ENCODE data around the gene SIRT3.
"Not testable (repeated sequence)": the region's sequence is repeated elsewhere in the genome, so short reads cannot be mapped to it uniquely, and the experiment has no call there.

The SIRT3 gene

DNA sequence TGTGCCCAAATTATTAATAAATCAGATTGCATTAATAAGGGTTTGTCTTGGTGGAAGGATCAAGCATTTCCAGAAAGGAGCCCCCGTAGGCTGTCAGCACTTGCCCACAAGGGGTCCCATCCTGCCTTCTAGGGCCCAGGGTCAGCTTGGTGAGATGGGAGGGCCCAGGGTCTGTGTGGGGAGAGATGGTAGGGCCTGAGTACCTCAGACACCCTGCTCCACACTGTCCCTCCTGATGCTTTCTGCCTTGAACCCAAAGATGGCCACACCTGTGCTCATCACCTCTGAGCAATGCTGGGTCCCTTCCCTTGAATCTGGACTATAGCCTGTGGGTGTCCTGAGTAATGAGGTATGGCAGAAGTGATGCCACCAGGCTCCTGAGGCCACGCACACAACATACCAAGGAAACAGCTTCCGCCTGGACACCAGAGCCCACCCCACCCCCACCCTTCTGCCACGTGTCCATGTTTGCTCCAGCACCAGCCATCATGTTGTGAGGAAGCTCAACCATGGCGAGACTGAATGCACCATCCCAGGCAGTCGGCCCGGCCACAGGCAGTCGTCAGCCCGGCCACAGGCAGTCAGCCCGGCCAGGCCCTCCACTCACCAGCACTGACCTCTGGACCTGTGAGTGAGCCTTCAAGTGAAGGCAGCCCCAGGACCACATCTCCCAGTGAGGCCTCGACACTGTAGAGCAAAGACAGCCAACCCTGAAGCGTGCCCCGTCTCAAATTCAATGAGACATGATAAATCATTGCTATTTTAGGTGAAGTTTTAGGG is 35.7 kb downstream of the SIRT3 start:
- no peak for DNase-seq

DNA sequence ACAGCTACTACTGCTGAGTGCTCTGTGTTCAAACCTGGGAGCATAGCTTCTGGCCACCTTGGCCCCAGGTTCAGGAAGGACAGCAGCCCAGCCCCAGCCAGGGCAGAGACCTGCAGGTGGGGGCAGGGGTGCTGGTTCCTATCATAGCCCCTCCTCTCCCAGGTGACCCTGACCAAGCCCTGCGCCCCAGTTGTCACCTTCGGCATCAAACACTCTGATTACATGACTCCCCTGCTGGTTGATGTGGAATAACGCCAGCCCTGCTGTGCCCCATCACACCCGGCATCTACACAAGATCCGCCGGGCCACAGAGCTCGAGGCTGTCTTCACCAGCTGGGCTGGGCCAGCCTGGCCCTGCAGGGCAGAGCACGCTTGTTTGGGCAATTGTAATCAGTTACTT is 36.4 kb downstream of the SIRT3 start:
- DNase-seq: no peak

DNA sequence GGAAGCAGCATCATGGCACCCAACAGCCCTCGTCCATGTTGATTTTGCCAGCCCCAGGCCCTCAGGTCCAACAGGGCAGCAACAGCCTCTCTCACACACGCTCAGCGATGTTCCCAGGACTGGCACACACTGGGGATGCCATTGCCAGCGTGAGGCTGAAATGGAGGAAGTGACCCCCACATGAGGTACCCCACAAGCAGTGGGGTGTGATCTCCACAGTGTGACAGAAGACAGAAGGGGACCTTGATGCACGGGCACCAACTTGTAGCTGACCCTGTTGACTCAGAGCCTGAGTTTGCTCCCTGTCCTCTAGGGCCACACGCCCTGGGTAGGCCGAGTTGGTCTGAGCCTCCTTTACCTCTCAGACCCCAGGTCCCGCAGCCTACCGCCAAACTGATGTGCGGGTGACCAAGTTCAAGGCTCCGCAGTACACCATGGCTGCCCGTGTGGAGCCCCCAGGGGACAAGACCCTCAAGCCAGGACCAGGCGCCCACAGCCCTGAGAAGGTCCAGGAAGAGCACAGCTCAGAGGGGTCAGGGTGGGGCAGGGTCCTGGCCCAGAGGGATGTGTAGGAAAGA is 37.0 kb downstream of the SIRT3 start:
- no peak for DNase-seq

DNA sequence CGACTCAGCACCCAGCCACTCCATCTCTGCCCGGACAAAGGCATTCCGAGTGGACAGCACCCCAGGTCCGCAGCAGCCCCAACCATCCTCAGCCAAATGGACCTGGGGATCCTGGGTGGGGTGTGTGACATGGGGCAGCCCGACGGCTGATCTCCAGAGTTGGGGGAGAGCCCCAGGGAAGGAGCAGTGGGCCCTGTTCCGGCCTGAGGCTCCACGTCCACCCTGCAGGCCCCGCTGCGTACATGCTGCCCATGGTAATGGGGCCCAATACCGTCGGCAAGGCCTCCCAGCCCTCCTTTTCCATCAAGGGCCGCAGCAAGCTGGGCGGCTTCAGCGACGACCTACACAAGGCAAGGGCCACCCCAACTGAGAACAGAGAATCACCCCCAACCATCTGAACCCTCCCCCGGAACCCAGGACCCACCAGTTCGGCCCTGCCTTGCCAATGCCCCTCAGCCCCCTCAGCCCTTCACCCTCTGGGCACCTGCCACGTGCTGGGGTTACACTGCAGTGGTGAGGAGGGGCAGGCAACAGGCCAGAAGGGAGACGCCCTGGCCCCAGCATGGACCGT is 37.8 kb downstream of the SIRT3 start:
- DNase-seq: no peak

DNA sequence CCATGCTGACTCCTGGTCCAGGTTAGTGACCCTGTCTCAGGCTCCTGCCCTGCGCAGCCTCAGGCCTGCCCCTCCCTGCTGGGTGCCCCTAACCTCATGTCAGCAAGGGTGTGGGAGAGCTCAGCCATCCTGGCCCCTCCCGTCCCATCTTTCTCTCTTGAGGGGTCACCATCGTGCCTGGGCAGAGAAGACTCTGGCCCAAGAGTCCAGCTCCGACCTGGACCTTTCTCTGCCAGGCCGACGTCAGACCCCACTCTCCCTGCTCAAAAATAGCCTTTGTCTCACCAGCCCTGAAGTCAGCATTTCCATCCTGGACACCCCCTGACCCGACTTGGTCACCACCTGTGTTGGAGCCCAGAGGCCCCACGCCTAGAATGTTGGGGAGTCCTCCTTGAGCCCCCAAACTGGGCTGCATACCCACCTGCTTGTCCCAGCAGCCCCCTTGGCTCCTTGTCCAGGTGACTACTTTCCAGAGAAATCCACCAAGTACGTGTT is 38.4 kb downstream of the SIRT3 start:
- no peak for DNase-seq

DNA sequence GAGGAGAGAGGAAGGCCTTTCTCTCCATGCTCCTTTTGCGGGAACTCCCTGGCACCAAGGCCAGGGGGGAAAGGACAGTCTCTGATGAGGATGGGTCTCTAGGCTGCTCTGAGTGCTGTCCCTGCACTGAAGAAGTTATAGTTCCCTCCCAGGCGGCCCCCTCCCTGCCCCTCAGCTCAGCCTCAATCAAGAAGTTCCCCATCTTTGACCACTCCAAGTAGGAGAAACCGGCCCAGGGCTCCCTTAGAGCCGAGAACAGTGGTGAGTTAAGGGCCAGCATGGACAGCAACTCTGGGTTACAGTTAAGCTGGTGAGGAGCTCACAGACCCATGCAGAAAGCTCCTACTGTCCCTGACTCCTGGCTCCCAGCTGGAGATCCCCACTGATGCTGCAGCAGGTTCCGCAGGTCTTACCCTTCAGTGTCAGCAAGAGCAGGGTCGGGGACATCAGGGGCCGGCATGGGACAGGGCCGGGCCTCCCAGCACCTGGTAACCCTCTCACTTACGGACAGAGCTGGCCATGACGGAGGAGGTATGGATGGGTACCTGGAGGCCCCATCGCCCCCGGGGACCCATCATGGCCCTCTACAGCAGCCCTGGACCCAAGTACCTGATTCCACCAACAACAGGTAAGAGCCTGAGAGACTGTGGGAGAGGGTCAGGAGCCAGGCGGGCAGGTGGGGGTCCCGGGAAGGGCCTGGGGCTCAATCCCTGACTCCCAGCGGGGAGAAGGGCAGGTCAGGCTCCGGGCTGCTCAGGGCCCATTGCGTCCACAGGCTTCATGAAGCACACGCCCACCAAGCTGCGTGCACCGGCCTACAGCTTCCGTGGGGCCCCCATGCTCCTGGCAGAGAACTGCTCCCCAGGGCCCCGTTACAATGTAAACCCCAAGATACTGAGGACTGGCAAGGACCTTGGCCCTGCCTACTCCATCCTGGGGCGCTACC is 39.1 kb downstream of the SIRT3 start:
- DNase-seq: no peak

DNA sequence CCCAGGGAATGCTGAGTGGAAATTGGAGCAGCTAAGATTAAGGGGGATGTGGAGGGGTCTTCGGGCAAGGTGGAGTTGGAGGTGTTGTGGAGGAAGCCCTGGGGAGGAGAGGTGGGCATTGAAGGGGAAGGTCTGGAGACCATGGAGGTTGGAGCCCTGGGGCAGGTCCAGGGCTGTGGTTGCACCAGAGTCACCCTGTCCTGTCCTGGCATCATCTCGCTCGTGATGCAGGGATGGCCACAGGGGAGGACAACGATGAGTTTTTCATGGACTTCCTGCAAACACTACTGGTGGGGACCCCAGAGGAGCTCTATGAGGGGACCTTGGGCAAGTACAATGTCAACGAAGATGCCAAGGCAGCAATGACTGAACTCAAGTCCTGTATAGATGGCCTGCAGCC is 42.7 kb downstream of the SIRT3 start:
- DNase-seq: not testable (repeated sequence)

DNA sequence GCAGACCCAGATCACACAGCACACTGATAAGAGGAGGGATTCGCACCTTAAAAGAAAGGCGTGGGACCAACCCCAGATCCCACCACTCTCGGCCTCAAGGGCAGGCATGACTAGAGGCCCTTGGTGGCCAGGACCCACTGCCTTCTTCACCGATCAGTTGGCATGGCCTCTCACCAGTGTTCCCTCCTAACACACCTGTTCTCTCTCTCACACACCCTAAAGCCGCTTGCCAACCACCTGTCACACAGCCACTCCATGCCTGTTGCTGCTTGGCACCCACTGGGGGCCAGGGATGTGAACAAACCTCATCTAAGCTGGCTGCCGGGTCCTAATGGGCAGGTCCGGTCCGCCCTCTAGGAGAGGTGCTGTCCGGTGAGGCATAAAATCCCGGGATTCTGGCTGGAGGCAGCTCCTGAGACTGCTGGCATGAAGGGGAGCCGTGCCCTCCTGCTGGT is 43.4 kb downstream of the SIRT3 start, which contains the start of gene SCGB1C1:
Gene SCGB1C1, plus strand, starts transcription at position 405 of the 455 bp plus-strand sequence. Its CDS starts 22 bp downstream, at position 427.
- DNase-seq: not testable (repeated sequence)

DNA sequence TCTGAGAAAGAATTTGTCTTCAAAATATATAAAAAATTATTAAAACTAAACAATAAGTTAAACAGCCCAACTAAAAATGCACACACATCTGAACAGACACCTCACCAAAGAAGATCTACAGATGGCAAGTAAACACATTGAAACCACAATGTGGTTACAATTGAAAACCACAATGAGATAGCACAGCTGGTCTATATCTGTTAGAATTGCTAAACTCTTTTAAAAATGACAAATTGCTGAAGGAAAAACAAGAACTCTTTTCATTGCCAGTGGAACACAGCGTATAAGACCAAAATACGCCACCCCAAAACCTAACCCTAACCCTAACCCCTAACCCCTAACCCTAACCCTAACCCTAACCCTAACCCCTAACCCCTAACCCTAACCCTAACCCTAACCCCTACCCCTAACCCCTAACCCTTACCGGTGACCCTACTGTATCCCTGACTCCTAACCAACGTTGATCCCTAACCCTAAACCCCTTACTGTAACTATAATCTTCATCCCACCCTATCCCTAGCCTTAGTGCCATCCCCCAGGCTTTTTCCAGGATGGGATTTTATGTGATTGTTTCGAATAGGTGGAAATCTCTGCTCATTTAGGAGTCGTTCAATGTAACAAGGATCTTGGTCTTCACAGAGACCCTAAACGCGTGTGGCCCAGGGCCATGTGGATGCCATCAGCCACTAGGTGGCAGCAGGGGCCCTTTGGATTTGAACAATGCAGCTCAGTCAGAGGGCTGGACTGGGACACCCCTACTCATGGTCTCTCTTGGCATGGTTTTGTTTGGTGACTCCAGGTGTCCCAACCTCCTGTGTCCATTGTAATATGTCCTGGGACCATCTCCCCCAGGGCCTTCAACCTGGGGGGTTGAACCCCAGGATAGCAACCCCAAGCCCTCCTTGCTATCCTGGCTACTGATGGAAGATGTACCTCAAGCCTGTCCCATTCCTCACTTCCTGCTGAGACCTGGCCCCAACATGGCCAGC is 44.4 kb downstream of the SIRT3 start:
- DNase-seq: not testable (repeated sequence)

DNA sequence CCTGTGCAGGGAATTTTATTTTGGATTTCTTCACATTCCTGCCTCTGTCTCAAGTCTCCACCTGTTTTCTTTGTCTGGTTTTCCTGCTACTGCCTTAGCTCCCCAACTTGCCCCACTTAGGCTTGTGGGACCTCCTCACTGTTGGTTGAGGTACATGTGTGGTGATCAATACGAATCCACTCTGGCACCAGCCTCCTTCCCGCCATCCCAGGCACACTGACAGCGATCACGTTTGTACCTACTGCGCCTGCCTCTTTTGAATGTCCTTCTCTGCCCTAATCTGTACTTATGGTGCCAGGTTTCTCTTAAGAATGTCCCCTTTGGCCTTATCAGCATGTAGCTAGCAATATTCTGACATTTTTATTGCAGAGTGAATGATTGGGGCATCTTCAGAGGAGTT is 45.6 kb downstream of the SIRT3 start:
- DNase-seq: not testable (repeated sequence)

DNA sequence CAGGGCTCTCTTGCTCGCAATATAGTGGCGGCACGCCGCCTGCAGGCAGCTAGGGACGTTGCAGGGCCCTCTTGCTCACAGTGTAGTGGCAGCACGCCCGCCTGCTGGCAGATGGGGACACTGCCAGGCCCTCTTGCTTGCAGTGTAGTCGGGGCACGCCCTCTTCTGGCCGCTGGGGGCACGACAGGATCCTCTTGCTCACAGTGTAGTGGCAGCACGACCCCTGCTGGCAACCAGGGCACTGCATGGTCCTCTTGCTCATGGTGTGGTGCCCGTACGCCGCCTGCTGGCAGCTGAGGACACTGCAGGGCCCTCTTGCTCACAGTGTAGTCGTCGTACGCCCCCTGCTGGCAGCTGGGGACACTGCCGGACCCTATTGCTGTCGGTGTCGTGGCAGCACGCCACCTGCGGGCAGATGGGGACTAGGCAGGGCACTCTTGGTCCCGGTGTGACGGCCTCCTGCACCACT is 46.3 kb downstream of the SIRT3 start:
- not testable (repeated sequence) for DNase-seq

DNA sequence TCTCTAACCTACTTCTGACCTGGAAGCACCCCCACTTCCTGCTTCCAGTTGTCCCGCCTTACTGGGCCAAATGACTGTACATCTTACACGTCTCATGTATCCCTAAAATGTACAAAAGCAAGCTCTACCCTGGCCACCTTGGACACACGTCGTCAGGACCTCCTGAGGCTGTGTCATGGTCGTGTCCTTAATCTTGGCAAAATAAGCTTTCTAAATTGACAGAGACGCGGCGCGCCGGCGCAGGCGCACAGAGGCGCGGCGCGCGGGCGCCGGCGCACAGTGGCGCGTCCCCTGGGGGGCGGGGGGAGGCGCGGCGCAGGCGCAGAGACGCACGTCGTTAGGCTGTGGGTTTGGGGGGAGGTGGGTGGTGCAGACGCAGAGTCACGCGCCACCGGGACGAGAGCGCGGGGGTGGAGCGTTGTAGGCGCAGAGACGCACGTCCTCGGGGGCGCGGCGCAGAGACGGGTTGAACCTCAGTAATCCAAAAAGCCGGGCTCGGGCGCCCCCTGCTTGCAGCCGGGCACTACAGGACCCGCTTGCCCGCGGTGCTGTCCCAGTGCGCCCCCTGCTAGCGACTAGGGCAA is 46.9 kb downstream of the SIRT3 start:
- DNase-seq: not testable (repeated sequence)

DNA sequence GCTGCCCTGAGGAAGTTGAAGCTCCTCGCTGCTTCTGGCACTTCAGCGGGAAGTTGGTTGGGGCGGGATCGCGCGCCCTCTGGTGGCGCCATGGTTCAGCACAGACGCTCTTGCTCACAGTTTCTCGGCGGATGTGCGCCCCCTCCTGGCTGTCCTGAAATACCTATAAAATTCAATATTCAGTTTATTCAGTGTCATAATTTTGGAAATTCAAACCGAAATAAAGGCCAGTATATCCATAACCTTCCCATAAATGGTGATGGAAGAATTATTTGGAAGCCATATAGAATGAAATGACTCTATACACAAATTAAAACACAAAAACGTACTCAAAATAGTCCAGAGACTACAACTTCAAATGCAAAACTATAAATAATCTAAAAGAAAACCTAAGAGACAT is 55.9 kb downstream of the SIRT3 start:
- not testable (repeated sequence) for DNase-seq
